H9 (cell line): ENCODE results near the gene C1QTNF1. TPM values are rescaled to one million over a fixed set of nuclear protein-coding genes. Genes with fewer than 3 reads are reported as not detected.

Experiments
- DNase-seq: peaks from one replicate; pipeline ENCODE4 v3.0.0-alpha.2; 2017
- H2AFZ ChIP-seq: one replicate; pipeline ENCODE4 v1.6.1; 2013; ENCODE audit warnings: mild to moderate bottlenecking, low read length, control low read depth, moderate library complexity
- H2AK5ac ChIP-seq: 2 replicates; pipeline ENCODE4 v1.6.1; 2013; ENCODE audit warnings: low read length, control low read depth, mixed read lengths; ENCODE audit not compliant: insufficient read length
- H2BK120ac ChIP-seq: one replicate; pipeline ENCODE4 v1.6.1; 2013; ENCODE audit warnings: low read depth, mild to moderate bottlenecking, low read length, control low read depth, inconsistent platforms; ENCODE audit not compliant: poor library complexity, severe bottlenecking
- H2BK12ac ChIP-seq: 2 replicates; pipeline ENCODE4 v1.6.1; 2013; ENCODE audit warnings: low read length, control low read depth, mixed read lengths, low read depth; ENCODE audit not compliant: insufficient read length
- H2BK15ac ChIP-seq: 2 replicates; pipeline ENCODE4 v1.6.1; 2013; ENCODE audit warnings: low read depth, low read length, control low read depth
- H2BK20ac ChIP-seq: one replicate; pipeline ENCODE4 v1.6.1; 2013; ENCODE audit warnings: low read depth, mild to moderate bottlenecking, low read length, control low read depth, inconsistent platforms; ENCODE audit not compliant: poor library complexity, severe bottlenecking
- H2BK5ac ChIP-seq: 2 replicates; pipeline ENCODE4 v1.6.1; 2013; ENCODE audit warnings: low read length, control low read depth, mixed read lengths; ENCODE audit not compliant: insufficient read length
- H3K14ac ChIP-seq: 2 replicates; pipeline ENCODE4 v1.6.1; 2013; ENCODE audit warnings: low read length, control low read depth; ENCODE audit not compliant: insufficient read depth
- H3K18ac ChIP-seq: 2 replicates; pipeline ENCODE4 v1.6.1; 2013; ENCODE audit warnings: low read depth, mild to moderate bottlenecking, mixed read lengths, low read length, control low read depth; ENCODE audit not compliant: insufficient read length
- H3K23ac ChIP-seq: 2 replicates; pipeline ENCODE4 v1.6.1; 2013; ENCODE audit warnings: low read length, control low read depth, mixed read lengths, low read depth; ENCODE audit not compliant: insufficient read length
- H3K23me2 ChIP-seq: 2 replicates; pipeline ENCODE4 v1.6.1; 2013; ENCODE audit warnings: low read depth, mild to moderate bottlenecking, mixed read lengths, low read length, control low read depth; ENCODE audit not compliant: insufficient read length, poor library complexity, severe bottlenecking
- H3K27ac ChIP-seq: 2 replicates; pipeline ENCODE4 v1.5.1; 2013; ENCODE audit warnings: low read length, control low read depth, mixed read lengths, low read depth; ENCODE audit not compliant: insufficient read length
- H3K27me3 ChIP-seq: 2 replicates; pipeline ENCODE4 v1.6.1; 2013; ENCODE audit warnings: low read length, control low read depth, inconsistent platforms; ENCODE audit not compliant: insufficient read depth
- H3K4ac ChIP-seq: 2 replicates; pipeline ENCODE4 v1.6.1; 2013; ENCODE audit warnings: low read depth, mild to moderate bottlenecking, control low read depth, inconsistent platforms, low read length, moderate library complexity
- H3K4me1 ChIP-seq: 2 replicates; pipeline ENCODE4 v1.6.1; 2013; ENCODE audit warnings: low read length, control low read depth, inconsistent platforms; ENCODE audit not compliant: insufficient read depth
- H3K4me2 ChIP-seq: 2 replicates; pipeline ENCODE4 v1.6.1; 2013; ENCODE audit warnings: low read length, control low read depth, mixed read lengths; ENCODE audit not compliant: insufficient read length, insufficient read depth
- H3K56ac ChIP-seq: 2 replicates; pipeline ENCODE4 v1.6.1; 2013; ENCODE audit warnings: low read depth, mild to moderate bottlenecking, mixed read lengths, low read length, control low read depth; ENCODE audit not compliant: insufficient read length
- H3K79me1 ChIP-seq: 2 replicates; pipeline ENCODE4 v1.6.1; 2013; ENCODE audit warnings: low read depth, mild to moderate bottlenecking, moderate library complexity, low read length, control low read depth, inconsistent platforms; ENCODE audit not compliant: insufficient read depth, poor library complexity, severe bottlenecking
- H3K79me2 ChIP-seq: 2 replicates; pipeline ENCODE4 v1.6.1; 2013; ENCODE audit warnings: low read length, control low read depth, inconsistent platforms; ENCODE audit not compliant: insufficient read depth
- H3K9ac ChIP-seq: 2 replicates; pipeline ENCODE4 v1.6.1; 2013; ENCODE audit warnings: low read length, control low read depth, mixed read lengths; ENCODE audit not compliant: insufficient read length; ENCODE audit errors: extremely low read depth
- H3K9me3 ChIP-seq: one replicate; pipeline ENCODE4 v1.6.1; 2013; ENCODE audit warnings: low read depth, low read length, inconsistent platforms; ENCODE audit not compliant: control insufficient read depth
- H3T11ph ChIP-seq: one replicate; pipeline ENCODE4 v1.6.1; 2013; ENCODE audit warnings: mild to moderate bottlenecking, low read length, control low read depth, inconsistent platforms
- H4K20me1 ChIP-seq: one replicate; pipeline ENCODE4 v1.6.1; 2013; ENCODE audit not compliant: control insufficient read depth, insufficient read length, insufficient read depth
- H4K5ac ChIP-seq: 2 replicates; pipeline ENCODE4 v1.6.1; 2013; ENCODE audit warnings: low read depth, mild to moderate bottlenecking, mixed read lengths, low read length, control low read depth; ENCODE audit not compliant: insufficient read length
- H4K8ac ChIP-seq: replicated peaks from 2 replicates; pipeline ENCODE4 v1.6.1; 2013; ENCODE audit warnings: low read length, control low read depth, mixed read lengths, low read depth; ENCODE audit not compliant: insufficient read length
- H4K91ac ChIP-seq: 2 replicates; pipeline ENCODE4 v1.6.1; 2013; ENCODE audit warnings: low read depth, mild to moderate bottlenecking, moderate library complexity, mixed read lengths, low read length, control low read depth; ENCODE audit not compliant: insufficient read length
- H3K27ac Mint-ChIP-seq, 3 experiments: 2 replicates in 2 of 3; 3 replicates in 1 of 3; pipeline ENCODE4 v1.8.0; 2020 to 2021; ENCODE audit warnings: mixed read lengths in 3 of 3, mild to moderate bottlenecking in 1 of 3, moderate library complexity in 1 of 3
- H3K27me3 Mint-ChIP-seq: 2 replicates; pipeline ENCODE4 v1.8.0; 2021; ENCODE audit warnings: low read depth, mild to moderate bottlenecking, moderate library complexity, mixed read lengths
- H3K36me3 Mint-ChIP-seq, 3 experiments: 2 replicates in 2 of 3; 3 replicates in 1 of 3; pipeline ENCODE4 v1.8.0; 2020 to 2021; ENCODE audit warnings: low read depth in 3 of 3, mixed read lengths in 3 of 3; ENCODE audit not compliant: insufficient read depth in 1 of 3
- H3K4me1 Mint-ChIP-seq, 2 experiments: 2 replicates each; pipeline ENCODE4 v1.8.0; 2020; ENCODE audit warnings: mixed read lengths in 2 of 2
- H3K4me3 Mint-ChIP-seq, 2 experiments: 2 replicates in 1 of 2; 3 replicates in 1 of 2; pipeline ENCODE4 v1.8.0; 2020 to 2021; ENCODE audit warnings: mild to moderate bottlenecking in 2 of 2, mixed read lengths in 2 of 2, moderate library complexity in 1 of 2
- H3K9me3 Mint-ChIP-seq, 2 experiments: 2 replicates in 1 of 2; 3 replicates in 1 of 2; pipeline ENCODE4 v1.8.0; 2020; ENCODE audit warnings: mild to moderate bottlenecking in 2 of 2, mixed read lengths in 2 of 2, moderate library complexity in 1 of 2
- WGBS: extraction: QIAGEN DNeasy Blood & Tissue Kit; methylation state at CpG from one replicate; pipeline ENCODE4 v1.1.7; 2013; ENCODE audit warnings: missing lambda C conversion rate, low lambda C conversion rate, mixed read lengths; ENCODE audit not compliant: insufficient read length; ENCODE audit errors: extremely low coverage; 5-methylcytosine and 5-hydroxymethylcytosine counted together
- total RNA-seq: library from RNA; stranded (reverse); gene quantifications from 2 replicates; pipeline ENCODE4 v1.2.1, GENCODE V29; 2021
- TF ChIP-seq, protein P1 (sequence below): fragments of 200-600 bp; sonication (generic); conservative IDR thresholded peaks from 3 replicates; pipeline ENCODE4 v1.8.0; 2021; ENCODE audit warnings: antibody characterized with exemption, mild to moderate bottlenecking

The C1QTNF1 gene
- total RNA-seq, 1 experiment from 2014 or later, result 0.96 TPM

DNA sequence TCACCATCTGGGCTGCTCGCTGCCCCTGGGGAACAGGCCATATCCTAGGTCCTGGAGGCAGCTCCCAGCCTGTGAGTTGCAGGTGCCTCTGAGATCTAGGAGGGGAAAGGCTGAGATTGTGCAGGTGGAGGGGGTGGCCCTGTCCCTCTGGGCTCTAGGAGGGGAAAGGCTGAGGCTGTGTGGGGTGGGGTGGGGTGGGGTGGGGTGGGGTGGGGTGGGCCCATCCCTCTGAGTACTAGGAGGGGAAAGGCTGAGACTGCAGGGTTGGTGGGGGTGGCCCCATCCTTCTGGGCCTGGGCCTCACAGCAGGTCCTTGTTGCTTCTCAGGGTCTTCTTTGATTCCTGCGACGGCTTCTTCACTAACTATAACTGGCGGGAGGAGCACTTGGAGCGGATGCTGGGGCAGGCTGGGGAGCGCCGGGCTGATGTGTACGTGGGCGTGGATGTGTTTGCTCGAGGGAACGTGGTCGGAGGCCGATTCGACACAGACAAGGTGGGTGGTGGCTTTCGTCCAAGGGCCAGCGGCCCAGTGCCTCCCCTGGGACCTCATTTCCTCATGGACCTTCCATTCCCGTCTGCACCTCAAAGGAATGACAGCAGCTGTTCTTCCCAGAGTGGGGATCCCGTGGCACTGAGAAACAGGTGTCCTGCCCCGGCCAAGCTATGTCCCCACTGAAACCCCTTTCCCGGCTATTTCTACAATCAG lies 57.8 kb downstream of the C1QTNF1 start:
- H3K9me3 ChIP-seq, result no peaks in the 10 kb centered on the region
- H3K23me2 ChIP-seq, result no peaks in the 10 kb centered on the region
- no peak overlapping the region for H2BK20ac ChIP-seq
- H3K27me3 Mint-ChIP-seq, result no peaks in the 10 kb centered on the region; the same call in 1 of the 2 replicates
- peak overlapping the region in 1 of 2 experiments; percentile 59; a peak in 1 of 5 replicates for H3K4me3 Mint-ChIP-seq
- H3K36me3 Mint-ChIP-seq, result peaks cover 15 to 52% (median 40%) of the 10 kb centered on the region in 3 experiments
- no peaks in the 10 kb centered on the region for H3K4me1 Mint-ChIP-seq
- H3K27ac ChIP-seq, result no peak overlapping the region
- no peaks in the 10 kb centered on the region for H3K27me3 ChIP-seq
- TF ChIP-seq, protein P1, sequence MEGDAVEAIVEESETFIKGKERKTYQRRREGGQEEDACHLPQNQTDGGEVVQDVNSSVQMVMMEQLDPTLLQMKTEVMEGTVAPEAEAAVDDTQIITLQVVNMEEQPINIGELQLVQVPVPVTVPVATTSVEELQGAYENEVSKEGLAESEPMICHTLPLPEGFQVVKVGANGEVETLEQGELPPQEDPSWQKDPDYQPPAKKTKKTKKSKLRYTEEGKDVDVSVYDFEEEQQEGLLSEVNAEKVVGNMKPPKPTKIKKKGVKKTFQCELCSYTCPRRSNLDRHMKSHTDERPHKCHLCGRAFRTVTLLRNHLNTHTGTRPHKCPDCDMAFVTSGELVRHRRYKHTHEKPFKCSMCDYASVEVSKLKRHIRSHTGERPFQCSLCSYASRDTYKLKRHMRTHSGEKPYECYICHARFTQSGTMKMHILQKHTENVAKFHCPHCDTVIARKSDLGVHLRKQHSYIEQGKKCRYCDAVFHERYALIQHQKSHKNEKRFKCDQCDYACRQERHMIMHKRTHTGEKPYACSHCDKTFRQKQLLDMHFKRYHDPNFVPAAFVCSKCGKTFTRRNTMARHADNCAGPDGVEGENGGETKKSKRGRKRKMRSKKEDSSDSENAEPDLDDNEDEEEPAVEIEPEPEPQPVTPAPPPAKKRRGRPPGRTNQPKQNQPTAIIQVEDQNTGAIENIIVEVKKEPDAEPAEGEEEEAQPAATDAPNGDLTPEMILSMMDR, result no peak
- H4K91ac ChIP-seq, result no peak overlapping the region
- no peak overlapping the region for H2BK12ac ChIP-seq
- no peak overlapping the region for H4K8ac ChIP-seq
- no peak for DNase-seq
- no peak overlapping the region for H3K4ac ChIP-seq
- H3K23ac ChIP-seq, result no peak overlapping the region
- no peak overlapping the region for H3T11ph ChIP-seq
- H3K56ac ChIP-seq, result no peak overlapping the region
- peak overlapping the region in 1 of 3 experiments; percentile 91; a peak in 2 of 7 replicates for H3K27ac Mint-ChIP-seq
- H2AFZ ChIP-seq, result no peak overlapping the region
- no peaks in the 10 kb centered on the region for H3K79me2 ChIP-seq
- H3K79me1 ChIP-seq, result no peaks in the 10 kb centered on the region
- H3K4me1 ChIP-seq, result no peaks in the 10 kb centered on the region
- no peak overlapping the region for H2BK15ac ChIP-seq
- H2BK5ac ChIP-seq, result no peak overlapping the region
- H3K18ac ChIP-seq, result no peak overlapping the region
- no peak overlapping the region for H3K4me2 ChIP-seq
- no peak overlapping the region for H2BK120ac ChIP-seq
- H4K20me1 ChIP-seq, result no peaks in the 10 kb centered on the region
- H3K9ac ChIP-seq, result no peak overlapping the region
- no peak overlapping the region for H2AK5ac ChIP-seq
- H3K9me3 Mint-ChIP-seq, result peaks cover 0 to 3% of the 10 kb centered on the region in 2 experiments; a peak in 2 of 5 replicates
- H4K5ac ChIP-seq, result no peak overlapping the region
- no peak overlapping the region for H3K14ac ChIP-seq
- WGBS, result no CpG with 5 or more reads among the region's 20 CpGs
